Measurements from ENCODE around the gene SASH1.

SASH1 gene

GRCh38 chr6:148422085-148422484 lies 79.4 kb downstream of the SASH1 start:
- H3K9me3 Mint-ChIP-seq = no peaks in the 10 kb centered on the region
- H3K4me1 Mint-ChIP-seq = peaks cover 6% of the 10 kb centered on the region
- H3K36me3 Mint-ChIP-seq = no peaks in the 10 kb centered on the region
- no peak overlapping the region for H3K4me3 Mint-ChIP-seq
- no peak for ATAC-seq
- peaks cover 48% of the 10 kb centered on the region for H3K27me3 Mint-ChIP-seq
- no peak overlapping the region for H3K27ac Mint-ChIP-seq

GRCh38 chr6:148423133-148423532 lies 80.5 kb downstream of the SASH1 start:
- H3K4me1 Mint-ChIP-seq = peaks cover 6% of the 10 kb centered on the region
- no peak overlapping the region for H3K27ac Mint-ChIP-seq
- H3K4me3 Mint-ChIP-seq = no peak overlapping the region
- ATAC-seq = no peak
- H3K9me3 Mint-ChIP-seq = no peaks in the 10 kb centered on the region
- no peaks in the 10 kb centered on the region for H3K36me3 Mint-ChIP-seq
- H3K27me3 Mint-ChIP-seq = peaks cover 47% of the 10 kb centered on the region

GRCh38 chr6:148423601-148424270 lies 81.1 kb downstream of the SASH1 start:
- Mint-ChIP-seq H3K27me3 (peaks cover 42% of the 10 kb centered on the region), H3K4me1 (peaks cover 6% of the 10 kb centered on the region), H3K4me3 (no peak overlapping the region), H3K27ac (no peak overlapping the region), H3K36me3 (no peaks in the 10 kb centered on the region), H3K9me3 (no peaks in the 10 kb centered on the region)
- ATAC-seq = peak; percentile 41

- peaks cover 30% of the 10 kb centered on the region for H3K27me3 Mint-ChIP-seq
- no peaks in the 10 kb centered on the region for H3K9me3 Mint-ChIP-seq
- no peak for ATAC-seq
- peaks cover 6% of the 10 kb centered on the region for H3K4me1 Mint-ChIP-seq
- H3K4me3 Mint-ChIP-seq = no peak overlapping the region
- H3K36me3 Mint-ChIP-seq = no peaks in the 10 kb centered on the region
- H3K27ac Mint-ChIP-seq = no peak overlapping the region
Observed at GRCh38 chr6:148425443-148425842, 82.8 kb downstream of the SASH1 start.

GRCh38 chr6:148426317-148426977 lies 83.8 kb downstream of the SASH1 start:
- peaks cover 6% of the 10 kb centered on the region for H3K4me1 Mint-ChIP-seq
- no peak for ATAC-seq
- H3K36me3 Mint-ChIP-seq = no peaks in the 10 kb centered on the region
- no peak overlapping the region for H3K27ac Mint-ChIP-seq
- peaks cover 20% of the 10 kb centered on the region for H3K27me3 Mint-ChIP-seq
- H3K9me3 Mint-ChIP-seq = no peaks in the 10 kb centered on the region
- H3K4me3 Mint-ChIP-seq = no peak overlapping the region

- Mint-ChIP-seq H3K4me3 (no peak overlapping the region), H3K9me3 (no peaks in the 10 kb centered on the region), H3K27ac (no peak overlapping the region), H3K4me1 (peaks cover 6% of the 10 kb centered on the region), H3K36me3 (no peaks in the 10 kb centered on the region), H3K27me3 (peaks cover 20% of the 10 kb centered on the region)
- ATAC-seq = no peak
Observed at GRCh38 chr6:148427333-148427732, 84.7 kb downstream of the SASH1 start.

- no peak for ATAC-seq
- no peaks in the 10 kb centered on the region for H3K36me3 Mint-ChIP-seq
- H3K27ac Mint-ChIP-seq = no peak overlapping the region
- H3K9me3 Mint-ChIP-seq = no peaks in the 10 kb centered on the region
- no peaks in the 10 kb centered on the region for H3K4me1 Mint-ChIP-seq
- peaks cover 16% of the 10 kb centered on the region for H3K27me3 Mint-ChIP-seq
- no peak overlapping the region for H3K4me3 Mint-ChIP-seq
Observed at GRCh38 chr6:148429423-148429822, 86.8 kb downstream of the SASH1 start.

GRCh38 chr6:148430897-148431296 lies 88.3 kb downstream of the SASH1 start:
- Mint-ChIP-seq H3K36me3 (no peaks in the 10 kb centered on the region), H3K27me3 (peaks cover 12% of the 10 kb centered on the region), H3K27ac (no peak overlapping the region), H3K4me3 (no peak overlapping the region), H3K4me1 (no peaks in the 10 kb centered on the region), H3K9me3 (no peaks in the 10 kb centered on the region)
- no peak for ATAC-seq

GRCh38 chr6:148431413-148431812 lies 88.8 kb downstream of the SASH1 start:
- Mint-ChIP-seq H3K4me3 (no peak overlapping the region), H3K36me3 (no peaks in the 10 kb centered on the region), H3K9me3 (no peaks in the 10 kb centered on the region), H3K27ac (no peak overlapping the region), H3K4me1 (no peaks in the 10 kb centered on the region), H3K27me3 (peaks cover 12% of the 10 kb centered on the region)
- ATAC-seq = no peak

- Mint-ChIP-seq H3K9me3 (peaks cover 2% of the 10 kb centered on the region), H3K36me3 (no peaks in the 10 kb centered on the region), H3K4me1 (no peaks in the 10 kb centered on the region), H3K27ac (no peak overlapping the region), H3K27me3 (peaks cover 13% of the 10 kb centered on the region), H3K4me3 (no peak overlapping the region)
- ATAC-seq = no peak
Observed at GRCh38 chr6:148431840-148432239, 89.2 kb downstream of the SASH1 start.

- no peak overlapping the region for H3K4me3 Mint-ChIP-seq
- peaks cover 16% of the 10 kb centered on the region for H3K27me3 Mint-ChIP-seq
- H3K27ac Mint-ChIP-seq = no peak overlapping the region
- ATAC-seq = no peak
- H3K9me3 Mint-ChIP-seq = peaks cover 2% of the 10 kb centered on the region
- no peaks in the 10 kb centered on the region for H3K36me3 Mint-ChIP-seq
- no peaks in the 10 kb centered on the region for H3K4me1 Mint-ChIP-seq
Observed at GRCh38 chr6:148432462-148433195, 90.0 kb downstream of the SASH1 start.

GRCh38 chr6:148435386-148435785 lies 92.7 kb downstream of the SASH1 start:
- H3K27ac Mint-ChIP-seq = no peak overlapping the region
- H3K4me3 Mint-ChIP-seq = no peak overlapping the region

GRCh38 chr6:148436466-148436865 lies 93.8 kb downstream of the SASH1 start:
- no peak overlapping the region for H3K27ac Mint-ChIP-seq
- H3K36me3 Mint-ChIP-seq = no peaks in the 10 kb centered on the region
- H3K27me3 Mint-ChIP-seq = peaks cover 32% of the 10 kb centered on the region
- ATAC-seq = no peak
- no peak overlapping the region for H3K4me3 Mint-ChIP-seq
- peaks cover 2% of the 10 kb centered on the region for H3K9me3 Mint-ChIP-seq
- H3K4me1 Mint-ChIP-seq = peaks cover 4% of the 10 kb centered on the region

More at GRCh38 chr6:148435386-148435785, 92.7 kb downstream of the SASH1 start:
- Mint-ChIP-seq H3K4me1 (no peaks in the 10 kb centered on the region), H3K36me3 (no peaks in the 10 kb centered on the region), H3K27me3 (peaks cover 26% of the 10 kb centered on the region), H3K9me3 (peaks cover 2% of the 10 kb centered on the region)
- ATAC-seq = no peak

GRCh38 chr6:148438632-148439031 lies 96.0 kb downstream of the SASH1 start:
- Mint-ChIP-seq H3K9me3 (peaks cover 2% of the 10 kb centered on the region), H3K36me3 (no peaks in the 10 kb centered on the region), H3K4me1 (peaks cover 11% of the 10 kb centered on the region), H3K27me3 (peaks cover 32% of the 10 kb centered on the region), H3K4me3 (no peak overlapping the region), H3K27ac (no peak overlapping the region)
- no peak for ATAC-seq

- no peaks in the 10 kb centered on the region for H3K36me3 Mint-ChIP-seq
- H3K4me1 Mint-ChIP-seq = peaks cover 11% of the 10 kb centered on the region
- no peak overlapping the region for H3K4me3 Mint-ChIP-seq
- no peak for ATAC-seq
- peaks cover 2% of the 10 kb centered on the region for H3K9me3 Mint-ChIP-seq
- H3K27ac Mint-ChIP-seq = no peak overlapping the region
- H3K27me3 Mint-ChIP-seq = peaks cover 32% of the 10 kb centered on the region
Observed at GRCh38 chr6:148440016-148440415, 97.4 kb downstream of the SASH1 start.

Data from stimulated activated memory B cell treated with anti-CD40 and anti-IgM and Interleukin-4, amounts not matched to agents 10 μg/mL and 1 μg/mL and 100 μg/mL, for 72 hours (primary cell).